GM13976 (cell line): ENCODE measurements around the gene TIPIN.
A peak's percentile ranks its signal among the peaks of the same experiment; 100 is the strongest.

Experiments
- DNase-seq: peaks from one replicate; pipeline ENCODE4 v3.0.0; 2012; ENCODE audit warnings: low spot score
- in situ Hi-C: fragments of 300-500 bp; cut with MboI; formaldehyde crosslinking; loops from one replicate; pipeline ENCODE4 v1.12.0; 2022; ENCODE audit warnings: low sequenced_read_pairs, mixed read lengths, inconsistent platforms; ENCODE audit not compliant: unreplicated experiment
- TF ChIP-seq, protein P1 (sequence below): IDR thresholded peaks from 2 replicates; pipeline ENCODE4 v1.5.1; 2012; ENCODE audit warnings: borderline replicate concordance, mild to moderate bottlenecking; ENCODE audit not compliant: insufficient read depth; ENCODE audit errors: extremely low read depth, missing control alignments, control extremely low read depth

Gene TIPIN

DNA sequence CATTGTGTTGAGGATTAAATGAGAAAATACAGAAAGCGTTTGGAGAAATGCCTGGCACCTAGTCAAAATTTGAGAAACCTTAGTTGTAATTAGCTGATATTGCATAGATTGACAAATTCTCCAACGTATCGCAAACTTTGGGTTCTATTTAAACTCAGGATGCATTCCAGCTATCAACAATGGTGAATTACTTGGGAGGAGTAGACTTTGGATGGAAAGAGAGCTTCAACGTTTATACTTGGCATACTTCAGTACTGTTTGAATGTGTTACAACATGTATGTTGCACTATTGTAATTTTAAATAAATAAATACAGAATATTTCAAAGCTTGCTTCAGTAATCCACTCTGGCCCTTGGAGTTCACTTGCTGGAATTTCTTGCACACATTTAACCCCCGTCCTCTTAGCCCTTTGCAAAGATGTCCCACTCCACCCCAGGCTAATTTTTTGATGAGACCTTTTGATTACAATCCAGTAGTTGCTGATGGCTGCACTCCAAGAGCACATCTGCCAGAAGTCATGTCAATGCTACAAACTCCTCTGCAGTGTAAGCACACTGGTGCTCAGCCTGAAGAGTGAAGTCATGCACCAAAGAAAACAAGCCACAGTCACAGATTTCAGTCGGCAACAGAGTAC is 67.8 kb downstream of the TIPIN start:
- TF ChIP-seq, protein P1, sequence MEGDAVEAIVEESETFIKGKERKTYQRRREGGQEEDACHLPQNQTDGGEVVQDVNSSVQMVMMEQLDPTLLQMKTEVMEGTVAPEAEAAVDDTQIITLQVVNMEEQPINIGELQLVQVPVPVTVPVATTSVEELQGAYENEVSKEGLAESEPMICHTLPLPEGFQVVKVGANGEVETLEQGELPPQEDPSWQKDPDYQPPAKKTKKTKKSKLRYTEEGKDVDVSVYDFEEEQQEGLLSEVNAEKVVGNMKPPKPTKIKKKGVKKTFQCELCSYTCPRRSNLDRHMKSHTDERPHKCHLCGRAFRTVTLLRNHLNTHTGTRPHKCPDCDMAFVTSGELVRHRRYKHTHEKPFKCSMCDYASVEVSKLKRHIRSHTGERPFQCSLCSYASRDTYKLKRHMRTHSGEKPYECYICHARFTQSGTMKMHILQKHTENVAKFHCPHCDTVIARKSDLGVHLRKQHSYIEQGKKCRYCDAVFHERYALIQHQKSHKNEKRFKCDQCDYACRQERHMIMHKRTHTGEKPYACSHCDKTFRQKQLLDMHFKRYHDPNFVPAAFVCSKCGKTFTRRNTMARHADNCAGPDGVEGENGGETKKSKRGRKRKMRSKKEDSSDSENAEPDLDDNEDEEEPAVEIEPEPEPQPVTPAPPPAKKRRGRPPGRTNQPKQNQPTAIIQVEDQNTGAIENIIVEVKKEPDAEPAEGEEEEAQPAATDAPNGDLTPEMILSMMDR = no peak
- no peak for DNase-seq
- in situ Hi-C loops = no loop called here

DNA sequence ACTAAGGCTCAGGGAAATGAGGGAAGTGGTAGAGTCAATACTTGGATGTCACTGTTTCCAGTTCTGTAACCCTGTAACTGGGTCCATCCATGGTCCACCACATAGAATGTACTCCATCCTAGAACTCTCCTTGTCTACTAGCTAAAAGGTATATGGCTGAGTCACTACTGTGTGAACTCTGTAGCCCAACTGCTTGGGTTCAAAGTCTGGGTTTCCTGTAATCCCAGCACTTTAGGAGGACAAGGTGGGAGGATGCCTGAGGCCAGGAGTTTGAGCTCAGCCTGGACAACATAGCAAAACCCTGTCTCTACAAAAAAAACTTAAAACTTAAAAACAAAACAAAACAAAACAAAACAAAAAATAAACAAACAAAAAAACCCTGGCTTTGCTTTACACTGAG is 68.4 kb downstream of the TIPIN start:
- in situ Hi-C loops = no loop called here
- no peak for DNase-seq
- TF ChIP-seq, protein P1 = no peak

DNA sequence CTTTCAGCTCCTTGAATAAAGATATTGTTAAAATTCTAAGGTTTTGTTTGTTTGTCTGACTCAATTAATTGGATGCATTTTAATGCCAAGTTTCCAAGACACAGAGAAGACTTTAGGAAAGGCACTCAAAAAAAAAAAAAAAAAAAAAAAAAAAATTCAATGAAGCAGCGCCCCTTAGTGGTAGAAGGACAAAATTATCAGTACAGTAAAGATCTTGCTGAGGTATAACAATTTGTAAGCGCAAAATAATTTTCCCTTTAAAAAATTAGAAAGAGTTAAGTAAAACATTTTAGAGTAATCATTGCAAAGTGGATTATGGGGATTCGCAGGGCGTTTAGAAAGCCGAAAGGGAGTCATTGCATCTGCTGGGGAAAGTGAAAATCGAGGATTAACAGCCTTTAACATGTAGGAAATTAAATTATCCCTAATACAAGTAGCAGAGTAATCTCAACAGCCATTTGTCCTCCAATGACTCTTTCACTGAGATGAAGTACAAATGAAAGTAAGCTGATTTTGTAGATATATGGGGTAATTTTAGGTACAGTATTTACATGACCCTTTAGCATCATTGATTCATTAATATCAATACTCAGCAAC is 68.9 kb downstream of the TIPIN start:
- in situ Hi-C loops = no loop called here
- DNase-seq = peak; percentile 52
- TF ChIP-seq, protein P1 = peak; percentile 24
